Myometrial cell (primary cell): ENCODE results near the gene PPP1R3D. TPM values are rescaled to one million over a fixed set of nuclear protein-coding genes. Genes with fewer than 3 reads are reported as not detected.

Source experiments
- total RNA-seq: library from RNA; depleted of rRNA; stranded (reverse); fragments of >200 nt; gene quantifications from 2 replicates; pipeline ENCODE4 v1.2.3, GENCODE V29; 2015

PPP1R3D gene
- total RNA-seq = 3.5 TPM in 2 replicates

GRCh38 chr20:59940129-59940955, at the start of gene PPP1R3D, which contains the start of gene FAM217B:
Gene PPP1R3D, minus strand, starts transcription at chr20:59940305. Its CDS starts 374 bp downstream, at chr20:59939931.
Gene FAM217B, plus strand, starts transcription at chr20:59940389. Its CDS starts 3,555 bp downstream, at chr20:59943944.

GRCh38 chr20:59958123-59958522, 18.0 kb upstream of the PPP1R3D start, which contains the start of gene CDH26:
Gene CDH26, plus strand, starts transcription at chr20:59958423. Its CDS starts 304 bp downstream, at chr20:59958727.

GRCh38 chr20:59933296-59933848, 6.7 kb downstream of the PPP1R3D start, which contains the start of gene SYCP2:
Gene SYCP2, minus strand, starts transcription at chr20:59933637. Its CDS starts 11,224 bp downstream, at chr20:59922413.

Other genes starting within 250 kb of the PPP1R3D start
- 0.18 TPM in 1 of 2 replicates, not detected in the other for gene SYCP2, start 6.7 kb downstream of the PPP1R3D start, total RNA-seq
- gene FAM217B, start 84 bp upstream of the PPP1R3D start, total RNA-seq = 2.9 and 4.8 TPM in 2 replicates
- gene CDH26, start 18.1 kb upstream of the PPP1R3D start, total RNA-seq = under 0.01 TPM in 1 of 2 replicates, not detected in the other